Body of pancreas (tissue), 4 donors: ENCODE results near the gene RUFY3.

Experiments
- POLR2A ChIP-seq, 3 donors: fragments of 450-650 bp; IDR thresholded peaks; one replicate each; pipeline ENCODE4 v1.6.1; 2016; ENCODE audit warnings: antibody characterized with exemption in 3 of 3, mild to moderate bottlenecking in 2 of 3
- TF ChIP-seq, protein P1 (sequence below), 7 experiments: fragments of 450-650 bp in 4 of 7; fragments of 200-600 bp in 3 of 7; sonication (generic) in 3 of 7; IDR thresholded peaks; one replicate each; pipeline ENCODE4 v1.5.1; 2016 to 2019; ENCODE audit warnings: antibody characterized with exemption in 7 of 7

DNA sequence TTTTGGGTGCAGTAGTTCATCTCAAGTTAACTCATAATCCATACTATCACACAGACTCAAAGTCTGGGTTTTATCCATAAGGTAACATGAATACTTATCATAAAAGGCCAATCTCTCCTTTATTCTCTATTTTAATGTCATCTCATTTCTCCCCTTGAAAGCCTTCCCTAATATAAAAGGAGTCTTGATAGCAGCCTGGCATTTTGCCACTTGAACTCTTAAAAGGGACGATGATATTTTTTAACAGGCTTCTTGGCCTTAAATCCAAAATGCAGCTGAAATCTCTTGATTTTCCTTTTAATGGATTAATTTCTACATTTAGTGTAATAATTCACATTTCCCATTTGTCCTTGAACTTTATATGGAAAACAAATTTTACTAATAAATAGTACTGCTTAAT lies 47.0 kb upstream of the RUFY3 start:
- TF ChIP-seq, protein P1, sequence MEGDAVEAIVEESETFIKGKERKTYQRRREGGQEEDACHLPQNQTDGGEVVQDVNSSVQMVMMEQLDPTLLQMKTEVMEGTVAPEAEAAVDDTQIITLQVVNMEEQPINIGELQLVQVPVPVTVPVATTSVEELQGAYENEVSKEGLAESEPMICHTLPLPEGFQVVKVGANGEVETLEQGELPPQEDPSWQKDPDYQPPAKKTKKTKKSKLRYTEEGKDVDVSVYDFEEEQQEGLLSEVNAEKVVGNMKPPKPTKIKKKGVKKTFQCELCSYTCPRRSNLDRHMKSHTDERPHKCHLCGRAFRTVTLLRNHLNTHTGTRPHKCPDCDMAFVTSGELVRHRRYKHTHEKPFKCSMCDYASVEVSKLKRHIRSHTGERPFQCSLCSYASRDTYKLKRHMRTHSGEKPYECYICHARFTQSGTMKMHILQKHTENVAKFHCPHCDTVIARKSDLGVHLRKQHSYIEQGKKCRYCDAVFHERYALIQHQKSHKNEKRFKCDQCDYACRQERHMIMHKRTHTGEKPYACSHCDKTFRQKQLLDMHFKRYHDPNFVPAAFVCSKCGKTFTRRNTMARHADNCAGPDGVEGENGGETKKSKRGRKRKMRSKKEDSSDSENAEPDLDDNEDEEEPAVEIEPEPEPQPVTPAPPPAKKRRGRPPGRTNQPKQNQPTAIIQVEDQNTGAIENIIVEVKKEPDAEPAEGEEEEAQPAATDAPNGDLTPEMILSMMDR (IDR thresholded peaks at IDR 0.05): no peak
- no peak for TF ChIP-seq POLR2A (IDR thresholded peaks at IDR 0.05)
